ENCODE data around the gene ACTG1. TPM values are rescaled to one million over a fixed set of nuclear protein-coding genes. Genes with fewer than 3 reads are reported as not detected.

The ACTG1 gene
- total RNA-seq, 1 donor from 2014 or later, result 3,857 TPM

- no peak for DNase-seq (ENCODE audit: low spot score)
Measured at GRCh38 chr17:81545160-81545949, 32.8 kb upstream of the ACTG1 start.

GRCh38 chr17:81544281-81544974 is 31.8 kb upstream of the ACTG1 start:
- no peak for DNase-seq (ENCODE audit: low spot score)

GRCh38 chr17:81543756-81544155 is 31.2 kb upstream of the ACTG1 start:
- no peak for DNase-seq (ENCODE audit: low spot score)

- DNase-seq (ENCODE audit: low spot score), result no peak
Measured at GRCh38 chr17:81543339-81543675, 30.7 kb upstream of the ACTG1 start.

- no peak for DNase-seq (ENCODE audit: low spot score)
Measured at GRCh38 chr17:81542431-81543338, 30.1 kb upstream of the ACTG1 start.

GRCh38 chr17:81541123-81541522 is 28.5 kb upstream of the ACTG1 start:
- no peak for DNase-seq (ENCODE audit: low spot score)

GRCh38 chr17:81540676-81541027 is 28.1 kb upstream of the ACTG1 start:
- no peak for DNase-seq (ENCODE audit: low spot score)

GRCh38 chr17:81539961-81540675 is 27.5 kb upstream of the ACTG1 start:
- DNase-seq (ENCODE audit: low spot score), result no peak

GRCh38 chr17:81539571-81539900 is 26.9 kb upstream of the ACTG1 start:
- DNase-seq (ENCODE audit: low spot score), result no peak

GRCh38 chr17:81538651-81539570 is 26.3 kb upstream of the ACTG1 start:
- DNase-seq (ENCODE audit: low spot score), result no peak

- DNase-seq (ENCODE audit: low spot score), result no peak
Measured at GRCh38 chr17:81537856-81538555, 25.4 kb upstream of the ACTG1 start.

GRCh38 chr17:81537343-81537855 is 24.8 kb upstream of the ACTG1 start:
- DNase-seq (ENCODE audit: low spot score), result no peak

- DNase-seq (ENCODE audit: low spot score), result no peak
Measured at GRCh38 chr17:81536299-81537290, 24.0 kb upstream of the ACTG1 start.

- DNase-seq (ENCODE audit: low spot score), result no peak
Measured at GRCh38 chr17:81535480-81536298, 23.1 kb upstream of the ACTG1 start.

- no peak for DNase-seq (ENCODE audit: low spot score)
Measured at GRCh38 chr17:81535007-81535328, 22.4 kb upstream of the ACTG1 start.

- no peak for DNase-seq (ENCODE audit: low spot score)
Measured at GRCh38 chr17:81534157-81535006, 21.8 kb upstream of the ACTG1 start.

Data from ureter (tissue), 1 donor.